Adrenal gland (tissue), 5 donors: ENCODE results near the gene ABLIM1.

ENCODE experiments used
- POLR2A ChIP-seq, 2 donors: fragments of 450-650 bp; IDR thresholded peaks; one replicate each; pipeline ENCODE4 v1.6.1; 2017; ENCODE audit warnings: antibody characterized with exemption in 2 of 2, mild to moderate bottlenecking in 2 of 2, moderate library complexity in 1 of 2
- TF ChIP-seq, protein P1 (sequence below), 6 experiments: fragments of 450-650 bp in 4 of 6; fragments of 200-600 bp in 2 of 6; sonication (generic) in 1 of 6; IDR thresholded peaks; 1 replicate in 5 of 6; 2 replicates in 1 of 6; pipeline versions ENCODE4 v1.5.1 to v1.8.0; 2016 to 2021; ENCODE audit warnings: antibody characterized with exemption in 6 of 6, mild to moderate bottlenecking in 2 of 6, moderate library complexity in 1 of 6
- donor health status: DM: no; HTN: no; CAD: no.

DNA sequence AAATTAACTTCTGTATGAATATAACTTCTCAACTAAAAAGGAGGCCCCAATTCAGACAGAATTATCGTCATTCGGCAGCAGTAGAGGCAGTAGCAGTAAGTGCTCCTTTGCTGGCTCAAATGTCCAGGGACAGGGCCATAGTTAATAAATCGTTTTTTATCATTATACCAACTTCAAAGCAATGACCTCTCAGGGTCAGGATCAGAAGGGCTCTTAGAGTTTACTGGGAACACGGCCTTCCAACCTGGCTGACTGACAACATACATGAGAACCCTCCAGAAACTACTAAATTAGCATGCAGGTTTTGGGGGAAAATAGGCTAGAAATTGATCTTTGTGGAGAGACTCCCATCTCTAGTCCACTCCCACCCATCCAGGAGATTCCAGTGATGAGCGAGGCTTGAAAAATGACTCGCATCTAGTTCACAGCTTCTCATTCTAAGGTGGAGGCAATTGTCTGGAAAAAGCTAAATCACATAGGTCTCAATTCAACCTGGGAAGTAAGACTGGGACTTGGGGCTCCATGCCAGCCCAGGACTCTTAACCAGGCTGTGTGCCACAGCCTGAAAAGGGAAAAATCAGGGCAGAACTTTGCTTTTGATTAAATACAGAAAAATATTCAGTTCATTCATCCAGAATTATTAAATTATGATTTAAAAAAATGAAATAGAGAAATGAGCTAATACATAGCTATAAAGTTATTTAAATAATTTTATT lies 84.6 kb downstream of the ABLIM1 start:
- TF ChIP-seq, protein P1, sequence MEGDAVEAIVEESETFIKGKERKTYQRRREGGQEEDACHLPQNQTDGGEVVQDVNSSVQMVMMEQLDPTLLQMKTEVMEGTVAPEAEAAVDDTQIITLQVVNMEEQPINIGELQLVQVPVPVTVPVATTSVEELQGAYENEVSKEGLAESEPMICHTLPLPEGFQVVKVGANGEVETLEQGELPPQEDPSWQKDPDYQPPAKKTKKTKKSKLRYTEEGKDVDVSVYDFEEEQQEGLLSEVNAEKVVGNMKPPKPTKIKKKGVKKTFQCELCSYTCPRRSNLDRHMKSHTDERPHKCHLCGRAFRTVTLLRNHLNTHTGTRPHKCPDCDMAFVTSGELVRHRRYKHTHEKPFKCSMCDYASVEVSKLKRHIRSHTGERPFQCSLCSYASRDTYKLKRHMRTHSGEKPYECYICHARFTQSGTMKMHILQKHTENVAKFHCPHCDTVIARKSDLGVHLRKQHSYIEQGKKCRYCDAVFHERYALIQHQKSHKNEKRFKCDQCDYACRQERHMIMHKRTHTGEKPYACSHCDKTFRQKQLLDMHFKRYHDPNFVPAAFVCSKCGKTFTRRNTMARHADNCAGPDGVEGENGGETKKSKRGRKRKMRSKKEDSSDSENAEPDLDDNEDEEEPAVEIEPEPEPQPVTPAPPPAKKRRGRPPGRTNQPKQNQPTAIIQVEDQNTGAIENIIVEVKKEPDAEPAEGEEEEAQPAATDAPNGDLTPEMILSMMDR (IDR thresholded peaks at IDR 0.05) = no peak
- TF ChIP-seq POLR2A (IDR thresholded peaks at IDR 0.05) = no peak
